ENCODE results near the gene DEFB131A.
A peak's percentile ranks its signal among the peaks of the same experiment; 100 is the strongest.
"Not testable (repeated sequence)": the region's sequence is repeated elsewhere in the genome, so short reads cannot be mapped to it uniquely, and the experiment has no call there.

DEFB131A gene

DNA sequence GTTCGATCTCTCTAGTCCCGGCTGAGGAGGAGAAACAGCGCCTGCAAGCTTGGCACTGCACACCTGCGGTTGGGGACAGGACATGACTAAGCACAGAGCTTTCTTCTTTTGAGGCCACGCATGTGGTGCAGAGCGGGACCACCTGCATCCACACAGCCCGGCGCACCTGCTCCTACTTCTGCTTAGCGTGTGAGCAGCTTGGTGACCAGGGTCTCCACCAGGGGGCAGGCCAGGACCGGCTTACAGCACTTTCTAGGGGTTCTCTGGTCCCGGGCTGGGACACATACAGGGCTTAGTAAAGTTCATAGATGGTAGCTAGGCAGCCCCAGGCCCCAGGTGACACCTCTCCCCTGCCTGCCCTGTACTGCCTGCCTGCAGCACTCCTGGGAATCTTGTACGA is 51.2 kb downstream of the DEFB131A start:
- peak; percentile 43 for DNase-seq

DNA sequence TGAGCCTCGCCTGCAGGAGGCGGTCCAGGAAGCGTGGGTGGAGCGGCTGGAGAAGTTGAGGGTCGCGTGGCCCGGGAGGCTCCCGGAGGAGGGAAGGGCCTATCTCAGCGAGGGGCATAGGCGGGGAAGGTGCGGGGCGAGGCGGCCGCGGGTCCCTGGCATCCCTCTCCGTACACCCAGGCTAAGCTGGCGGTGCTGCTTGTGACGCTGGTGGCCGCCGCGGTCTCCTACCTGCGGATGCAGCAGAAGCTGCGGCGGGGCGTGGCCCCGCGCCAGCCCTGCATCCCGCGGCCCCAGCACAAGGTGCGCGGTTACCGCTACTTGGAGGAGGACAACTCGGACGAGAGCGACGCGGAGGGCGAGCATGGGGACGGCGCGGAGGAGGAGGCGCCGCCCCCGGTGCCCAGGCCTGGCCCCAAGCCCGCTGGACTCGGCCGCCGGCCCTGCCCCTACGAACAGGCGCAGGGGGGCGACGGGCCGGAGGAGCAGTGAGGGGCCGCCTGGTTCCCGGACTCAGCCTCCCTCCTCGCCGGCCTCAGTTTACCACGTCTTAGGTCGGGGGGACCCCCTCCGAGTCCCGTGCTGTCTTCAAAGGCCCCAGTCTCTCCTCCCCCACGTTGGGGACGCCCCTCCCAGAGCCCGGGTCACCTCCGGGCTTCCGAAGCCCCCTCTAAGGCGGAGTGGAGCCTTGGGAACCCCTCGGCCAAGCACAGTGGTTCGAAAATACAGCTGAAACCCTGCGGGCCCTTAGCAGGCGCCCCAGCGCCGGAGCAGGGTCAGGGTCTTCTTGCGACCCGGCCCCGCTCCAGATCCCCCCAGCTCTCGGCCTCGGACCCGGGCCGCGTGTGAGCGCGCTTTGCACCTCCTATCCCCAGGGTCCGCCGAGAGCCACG is 53.6 kb downstream of the DEFB131A start:
- DNase-seq: not testable (repeated sequence)

- DNase-seq: not testable (repeated sequence)
Measured at GRCh38 chr4:9498468-9499040, 54.3 kb downstream of the DEFB131A start.

- not testable (repeated sequence) for DNase-seq
Measured at GRCh38 chr4:9499974-9500487, 55.8 kb downstream of the DEFB131A start.
